Left forelimb (tissue), 1 donor: ENCODE data around the gene CDC42BPG.

Experiments
- DNase-seq: peaks from one replicate; pipeline ENCODE4 v3.0.0-alpha.2; 2018; ENCODE audit warnings: low spot score

The CDC42BPG gene

DNA sequence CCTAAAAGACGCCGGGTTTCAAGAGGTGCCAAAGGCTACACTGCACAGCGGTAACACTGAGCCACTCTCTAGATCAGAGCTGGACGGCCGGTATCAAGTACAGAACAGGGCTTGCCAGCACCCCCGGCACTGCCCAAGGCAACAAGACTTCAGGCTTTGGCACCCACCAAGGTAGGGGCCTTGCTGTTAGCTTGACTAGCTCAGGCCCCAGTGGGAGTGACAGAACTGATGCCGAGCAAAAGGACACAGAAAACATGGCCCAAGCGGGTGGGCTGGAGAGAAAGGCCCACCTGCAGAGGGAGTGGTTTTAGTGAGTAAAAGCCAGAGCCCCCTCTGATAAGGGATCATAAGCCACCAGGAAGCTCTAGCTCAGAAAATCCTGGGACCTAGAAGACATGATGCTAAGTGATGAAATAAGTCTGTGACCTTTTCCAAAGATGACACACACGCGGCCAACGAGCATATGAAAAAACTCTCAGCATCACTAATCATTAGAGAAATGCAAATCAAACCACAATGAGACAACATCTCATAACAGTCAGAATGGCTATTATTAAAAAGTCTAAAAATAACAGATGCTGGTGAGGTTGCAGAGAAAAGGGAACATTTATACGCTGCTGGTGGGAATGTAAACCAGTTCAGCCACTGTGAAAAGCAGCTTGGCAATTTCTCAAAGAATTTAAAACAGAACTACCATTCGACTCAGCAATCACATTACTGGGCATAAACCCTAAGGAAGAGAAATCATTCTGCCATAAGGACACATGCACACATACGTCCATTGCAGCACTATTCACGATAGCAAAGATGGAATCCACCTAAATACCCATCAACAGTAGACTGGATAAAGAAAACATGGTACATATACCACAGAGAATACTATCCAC lies 21.1 kb upstream of the CDC42BPG start:
- no peak for DNase-seq

DNA sequence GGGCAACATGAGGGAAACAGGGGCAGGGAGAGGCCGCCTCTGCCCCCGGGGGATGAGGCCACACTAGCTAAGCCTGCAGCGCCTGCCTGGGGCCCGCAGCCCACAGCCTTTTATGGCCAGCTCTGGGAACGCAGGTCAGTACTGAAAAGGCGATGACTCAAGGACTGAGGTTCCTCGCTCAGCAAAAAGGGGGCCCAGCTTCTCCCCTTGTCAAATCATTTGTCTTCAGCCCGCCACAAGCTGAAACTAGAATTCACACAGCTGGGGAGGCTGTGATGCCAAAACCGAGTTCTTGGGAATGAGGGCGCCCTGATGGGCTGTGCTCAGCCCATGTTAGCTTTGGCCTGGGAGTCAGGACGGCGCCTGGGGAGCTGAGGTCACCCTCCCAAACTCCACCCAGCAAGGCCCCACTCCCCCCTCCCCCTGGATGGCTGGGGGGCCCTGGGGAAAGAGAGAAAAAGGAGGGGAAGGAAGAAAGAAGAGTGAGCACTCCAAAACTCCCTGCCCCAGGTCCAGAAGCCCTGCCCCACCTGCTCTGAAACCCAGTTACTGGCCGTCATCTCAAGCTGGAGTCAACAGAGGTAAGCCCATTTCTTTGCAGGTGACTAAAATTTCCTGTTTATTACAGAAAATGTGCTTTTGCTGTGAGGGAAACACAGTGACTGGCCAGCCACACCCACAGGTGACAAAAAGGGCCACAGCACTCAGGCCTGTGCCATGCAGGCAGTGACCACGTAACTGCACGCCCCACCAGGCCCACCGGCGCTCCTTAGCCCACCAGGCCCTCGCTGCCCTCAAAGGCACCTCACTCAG lies 20.2 kb upstream of the CDC42BPG start:
- no peak for DNase-seq

DNA sequence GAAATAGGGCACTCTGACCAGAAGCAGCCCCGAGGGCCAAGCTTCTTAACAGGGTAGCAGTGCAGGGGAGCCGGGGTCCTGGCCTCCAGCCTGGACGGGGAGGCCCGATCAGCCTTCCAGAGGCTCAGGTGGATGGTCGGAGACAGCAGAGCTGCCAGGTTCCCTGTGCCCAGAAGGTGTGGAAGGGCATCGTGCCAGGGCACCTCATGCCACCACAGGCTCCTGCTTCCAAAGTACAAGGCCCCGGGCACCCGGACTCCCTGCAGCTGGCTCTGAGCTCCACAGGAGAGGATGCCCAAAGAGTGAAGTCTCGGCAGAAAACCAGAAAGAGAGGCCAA lies 19.7 kb upstream of the CDC42BPG start:
- DNase-seq, result no peak

DNA sequence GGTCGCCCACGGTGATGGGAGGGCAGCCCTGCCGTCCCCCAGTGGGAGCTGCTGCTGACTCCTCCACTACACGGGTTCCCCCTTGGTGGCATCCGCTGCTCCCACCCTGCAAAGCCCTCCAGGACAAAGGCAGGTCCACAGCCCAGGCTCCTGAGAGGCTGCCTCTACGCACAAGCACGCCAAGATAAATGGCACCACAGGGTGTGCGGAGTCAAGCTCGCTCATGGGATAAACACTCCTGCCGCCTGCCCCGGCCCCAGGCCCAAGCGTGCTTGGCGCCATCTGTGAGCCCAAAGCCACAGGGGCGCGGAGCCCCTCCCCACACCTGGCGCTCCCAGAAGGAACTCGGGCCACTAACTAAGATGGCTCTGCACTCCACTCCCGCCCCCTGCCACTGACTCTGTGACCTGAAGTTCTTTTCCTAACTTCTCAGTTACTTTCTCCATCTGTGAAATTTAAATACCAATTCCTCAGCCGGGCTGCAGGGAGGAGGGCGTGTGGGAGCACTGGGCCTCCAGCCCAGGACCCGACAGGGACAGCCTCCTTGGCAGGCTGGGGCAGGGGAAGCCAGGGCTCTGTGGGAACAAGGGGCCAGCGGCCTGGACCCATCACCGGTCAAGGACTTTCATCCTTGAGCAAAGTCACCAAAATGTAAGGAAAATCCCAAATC lies 19.1 kb upstream of the CDC42BPG start:
- no peak for DNase-seq

DNA sequence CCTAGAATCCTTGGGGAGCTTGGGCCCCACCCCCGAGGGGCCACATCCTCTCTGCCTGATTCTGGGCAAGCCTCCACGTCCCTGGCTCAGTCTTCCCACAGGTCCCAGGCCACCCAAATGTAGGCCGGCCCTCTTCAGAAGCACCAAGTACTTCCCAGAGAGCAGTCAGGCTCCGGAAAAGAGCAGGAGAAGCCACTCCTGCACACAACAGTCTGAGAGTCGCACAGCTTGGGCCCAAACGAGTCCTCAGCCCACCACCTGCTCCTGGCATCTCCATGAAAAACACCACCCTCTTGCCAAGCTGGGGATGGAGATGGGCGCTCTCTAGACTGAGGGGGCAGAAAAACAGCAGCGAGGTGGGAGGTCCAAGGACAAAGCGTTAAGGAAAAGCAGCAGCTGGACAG lies 18.5 kb upstream of the CDC42BPG start:
- no peak for DNase-seq

DNA sequence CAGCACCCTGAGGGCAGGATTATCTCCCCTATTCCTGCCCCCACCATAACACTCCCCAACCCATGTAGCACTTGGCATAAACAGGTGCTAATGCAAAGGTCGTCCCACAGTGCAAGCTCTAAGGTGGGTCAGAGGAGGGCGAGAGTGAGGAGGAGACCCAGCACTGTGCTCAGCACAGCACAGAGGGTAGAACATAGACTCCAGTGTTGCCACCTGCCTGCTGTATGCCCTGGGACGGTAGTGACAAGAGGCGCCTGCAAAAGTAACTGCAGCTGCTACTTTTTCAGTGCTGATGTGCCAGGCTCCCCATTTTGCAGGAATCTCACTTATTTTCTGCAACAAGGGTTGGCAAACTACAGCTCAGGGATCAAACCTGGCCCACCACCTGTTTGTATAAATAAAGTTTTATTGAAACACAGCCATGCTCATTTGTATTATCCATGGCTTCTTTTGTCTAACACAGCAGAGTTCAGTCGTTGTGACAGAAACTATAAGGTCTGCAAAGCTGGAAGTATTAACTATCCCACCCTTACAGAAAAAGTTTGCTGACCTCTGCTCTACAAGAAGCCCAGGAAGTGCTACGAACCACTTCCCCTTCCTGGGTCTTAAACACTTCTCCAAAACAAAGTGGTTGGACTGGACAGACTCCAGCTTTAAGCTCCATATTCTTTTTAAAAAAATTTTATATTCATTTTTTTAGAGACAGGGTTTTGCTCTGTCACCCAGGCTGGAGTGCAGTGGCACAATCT lies 16.9 kb upstream of the CDC42BPG start:
- DNase-seq, result no peak

DNA sequence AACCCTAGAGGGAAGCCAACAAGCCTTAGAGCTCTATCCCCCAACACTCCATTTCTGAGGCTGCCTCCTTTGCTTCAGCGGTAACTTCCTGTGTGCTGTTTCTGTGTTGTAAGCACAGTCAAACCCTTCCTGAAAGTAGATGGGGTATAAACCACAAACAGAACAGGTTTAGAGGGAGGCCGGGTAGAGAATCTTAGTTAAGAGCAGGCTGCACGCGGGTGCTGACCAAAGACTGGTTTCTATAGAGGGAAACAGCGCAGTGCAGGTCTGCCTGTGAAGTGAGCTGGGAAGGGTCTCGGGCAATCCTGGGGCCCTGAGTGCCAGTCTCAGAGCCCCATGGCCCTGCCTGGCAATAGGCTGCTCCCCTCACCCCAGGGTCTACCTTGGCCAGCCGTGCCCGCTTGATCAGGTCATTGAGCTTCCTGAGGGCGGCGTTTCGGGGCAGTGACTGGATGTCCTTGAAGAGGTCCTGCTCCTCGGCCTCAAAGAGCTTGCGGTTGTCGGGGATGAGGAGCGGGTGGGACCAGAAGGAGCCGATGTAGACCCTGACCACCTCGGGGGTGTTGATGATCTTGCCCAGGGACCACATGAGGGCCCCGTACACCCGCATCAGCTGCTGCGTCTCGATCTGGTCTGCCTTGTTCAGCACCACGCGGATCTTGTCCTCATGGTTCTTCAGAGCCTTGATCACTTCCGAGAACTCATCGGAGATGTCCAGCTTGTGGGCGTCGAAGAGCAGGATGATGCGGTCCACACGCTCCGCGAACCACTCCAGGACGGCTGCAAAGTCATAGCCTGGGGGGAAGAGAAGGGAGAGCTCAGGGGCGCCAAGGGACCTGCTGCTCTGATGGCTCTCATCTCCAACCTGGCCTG lies 15.3 kb upstream of the CDC42BPG start:
- DNase-seq, result no peak

DNA sequence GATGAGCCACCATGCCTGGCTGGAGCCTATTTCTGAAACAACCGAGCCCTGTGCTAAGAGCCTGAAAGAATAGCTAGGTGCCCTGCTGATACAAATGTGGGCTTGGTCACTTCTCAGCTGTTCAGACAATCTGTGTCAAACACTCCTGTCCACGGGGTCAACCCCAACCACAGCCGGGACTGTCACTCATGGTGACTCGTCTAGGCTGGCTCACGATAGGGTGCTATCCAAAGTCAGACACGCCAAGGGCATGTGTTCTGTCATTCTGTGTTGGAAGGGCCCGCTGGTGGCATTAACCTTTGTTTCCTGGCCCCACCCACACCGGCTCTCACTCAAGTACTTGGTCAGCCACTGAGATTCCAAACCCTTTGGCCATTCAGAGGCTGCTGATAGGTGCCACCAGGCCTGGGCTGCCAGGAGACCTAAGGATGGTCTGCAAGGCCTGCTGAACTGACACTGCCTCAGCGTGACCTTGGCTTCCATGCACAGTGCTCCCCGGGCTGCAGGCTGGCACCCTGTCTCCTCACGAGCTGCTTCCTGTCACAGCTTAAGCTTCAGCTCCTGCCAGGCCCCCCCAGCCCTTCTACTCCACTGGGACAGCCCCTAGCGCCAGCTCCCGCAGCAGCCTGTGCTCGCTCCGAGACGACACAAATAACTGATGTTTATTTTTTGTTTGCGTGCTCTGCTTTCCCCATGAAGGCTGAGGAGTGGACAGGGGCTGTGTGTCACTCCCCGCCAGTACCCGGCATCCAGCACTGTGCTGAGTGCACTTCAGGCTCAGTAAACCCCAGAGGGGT lies 14.2 kb upstream of the CDC42BPG start:
- DNase-seq, result no peak

DNA sequence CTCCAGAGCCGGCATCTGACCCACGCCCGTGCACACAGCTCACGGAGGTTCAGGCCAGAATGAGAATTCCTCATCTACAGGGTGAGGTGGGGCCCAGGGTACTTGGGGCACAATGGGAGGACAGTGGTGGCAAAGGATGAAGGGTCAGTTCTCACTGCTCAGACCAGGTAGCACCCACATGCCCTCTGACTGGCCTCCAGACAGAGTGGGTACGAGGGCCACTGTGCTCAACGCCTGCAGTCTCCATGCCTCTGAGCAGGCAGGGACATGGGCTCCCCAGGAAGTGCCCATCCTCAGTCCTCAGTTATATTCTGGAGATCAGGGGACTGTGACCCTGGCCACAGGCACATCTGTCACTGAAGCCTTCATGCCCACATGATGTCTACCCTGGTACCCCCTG lies 13.0 kb upstream of the CDC42BPG start:
- DNase-seq, result no peak

DNA sequence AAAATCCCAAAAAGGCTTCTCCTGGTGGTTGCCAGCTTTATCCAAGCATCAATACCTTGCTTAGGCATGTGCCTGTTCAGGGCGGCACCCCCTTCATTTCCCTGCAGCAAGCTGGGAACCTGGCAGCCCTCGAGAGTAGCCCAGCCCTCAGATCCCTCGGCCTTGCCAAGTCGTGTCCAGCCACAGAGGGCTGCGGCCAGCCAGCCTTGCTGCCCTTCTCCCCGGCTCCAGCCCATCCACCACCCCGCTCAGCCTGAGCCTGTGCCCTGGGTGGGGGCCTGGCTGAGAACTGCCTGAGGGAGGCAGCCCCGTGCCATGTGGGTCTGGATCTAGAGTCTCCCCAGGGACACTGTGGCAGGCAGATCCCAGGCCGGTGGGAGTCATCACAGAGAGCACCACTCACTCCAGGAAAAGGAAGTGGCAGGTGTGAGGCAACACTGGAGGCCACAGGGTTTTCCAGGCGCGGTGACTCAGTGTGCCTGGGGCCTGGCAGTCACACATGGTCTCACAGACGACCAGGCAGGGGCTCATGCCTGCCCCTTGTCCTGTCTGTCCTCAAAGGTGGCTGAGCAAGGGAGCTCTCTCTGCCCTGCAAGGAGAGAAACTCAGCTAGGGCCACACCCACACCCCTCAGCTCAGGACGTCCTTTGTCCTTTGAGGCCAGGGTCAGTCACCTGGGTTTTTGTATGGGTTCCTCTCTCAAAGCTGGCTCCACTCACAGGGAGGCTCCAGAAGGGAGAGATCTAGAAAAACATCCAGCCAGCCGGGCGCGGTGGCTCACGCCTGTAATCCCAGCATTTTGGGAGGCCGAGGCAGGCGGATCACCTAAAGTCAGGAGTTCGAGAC lies 12.2 kb upstream of the CDC42BPG start:
- DNase-seq, result no peak

DNA sequence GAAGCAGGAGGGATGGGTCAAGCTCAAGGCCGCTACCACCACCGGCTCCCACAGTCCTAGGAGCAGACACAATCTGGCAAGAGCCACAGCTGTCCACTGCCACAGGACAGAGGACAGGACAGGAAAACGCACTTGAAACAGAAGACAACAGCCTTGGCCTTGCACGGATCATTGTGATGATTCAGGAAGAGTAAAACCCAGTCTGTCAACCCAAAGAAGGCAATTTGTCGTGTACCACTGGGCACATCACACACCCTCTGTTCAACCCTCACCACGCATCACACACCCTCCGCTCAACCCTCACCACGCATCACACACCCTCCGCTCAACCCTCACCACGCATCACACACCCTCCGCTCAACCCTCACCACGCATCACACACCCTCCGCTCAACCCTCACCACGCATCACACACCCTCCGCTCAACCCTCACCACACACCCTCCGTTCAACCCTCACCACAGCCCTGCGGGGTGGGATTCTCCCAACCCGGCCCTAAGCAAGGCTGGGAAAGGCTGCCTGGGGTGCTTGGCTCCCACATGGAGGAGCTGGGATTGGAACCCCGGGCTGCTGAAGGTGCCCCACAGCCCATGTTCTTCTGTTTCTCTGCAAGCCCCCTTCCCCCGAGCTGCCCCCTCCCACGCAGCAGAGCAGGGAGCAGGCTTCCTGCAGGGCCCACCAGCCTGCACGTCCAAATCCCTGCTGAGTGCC lies 11.3 kb upstream of the CDC42BPG start:
- no peak for DNase-seq

DNA sequence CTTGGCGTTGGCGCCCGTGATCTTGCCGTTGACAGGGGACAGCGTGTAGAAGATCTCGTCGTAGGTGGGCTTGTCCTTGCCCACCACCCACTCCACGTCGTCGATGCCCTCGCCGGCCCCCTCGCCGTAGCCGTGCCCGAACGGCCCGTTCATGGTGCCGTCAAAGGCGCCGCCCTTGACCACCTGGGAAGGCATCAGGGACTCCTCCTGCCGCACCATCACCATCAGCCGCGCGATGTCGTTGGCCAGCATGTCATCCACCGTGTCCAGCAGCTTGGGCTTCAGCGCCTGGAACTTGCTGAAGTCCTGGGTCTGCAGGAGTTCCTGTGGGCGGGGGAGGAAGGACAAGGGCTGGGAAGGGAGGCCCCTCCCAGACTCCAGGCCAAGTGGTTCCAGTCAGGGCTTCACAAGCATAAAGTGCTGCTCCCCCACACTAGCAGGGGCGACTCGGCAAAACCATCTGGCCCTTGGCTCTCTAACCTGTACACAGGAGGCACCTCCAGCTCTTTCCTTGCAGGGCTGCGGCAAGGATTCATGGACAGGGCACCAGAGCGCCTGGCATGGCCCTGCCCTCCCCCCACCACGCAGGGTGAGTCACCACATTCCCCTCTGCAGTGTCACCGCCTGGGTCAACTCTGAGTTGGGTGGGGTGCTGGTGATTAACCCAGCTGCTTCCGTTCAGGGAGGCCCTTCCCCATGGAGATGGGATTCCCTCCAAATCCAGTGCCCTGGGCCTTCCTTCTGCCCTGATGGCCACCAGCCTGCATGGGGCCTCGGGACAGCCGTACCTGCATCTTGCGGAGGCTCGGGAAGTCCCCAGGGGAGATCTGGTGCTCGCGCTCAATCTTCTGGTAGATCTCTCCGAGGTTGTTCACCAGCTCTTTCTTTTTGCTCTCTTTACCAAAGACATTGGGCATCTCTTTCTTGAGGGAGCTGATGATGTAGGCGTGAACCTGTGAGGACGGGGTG lies 10.4 kb upstream of the CDC42BPG start:
- DNase-seq, result no peak

DNA sequence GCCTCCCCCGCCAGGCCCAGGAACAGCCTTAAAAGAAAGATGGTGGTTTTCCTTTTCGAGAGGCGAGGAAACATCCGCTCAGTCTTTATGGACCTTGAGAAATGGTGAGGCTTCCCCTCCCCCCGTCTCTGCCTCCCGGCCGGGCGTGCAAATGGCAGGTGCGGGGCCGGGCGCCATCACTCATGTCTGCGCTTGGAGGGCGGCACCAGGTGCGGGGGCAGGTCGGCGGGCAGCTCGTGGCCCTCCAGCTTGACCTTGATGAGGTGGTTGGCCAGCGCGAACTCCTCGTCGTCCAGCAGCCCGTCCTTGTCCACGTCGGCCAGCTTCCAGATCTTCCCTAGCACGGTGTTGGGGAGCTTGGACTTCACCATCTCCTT lies 9.7 kb upstream of the CDC42BPG start:
- DNase-seq, result no peak

DNA sequence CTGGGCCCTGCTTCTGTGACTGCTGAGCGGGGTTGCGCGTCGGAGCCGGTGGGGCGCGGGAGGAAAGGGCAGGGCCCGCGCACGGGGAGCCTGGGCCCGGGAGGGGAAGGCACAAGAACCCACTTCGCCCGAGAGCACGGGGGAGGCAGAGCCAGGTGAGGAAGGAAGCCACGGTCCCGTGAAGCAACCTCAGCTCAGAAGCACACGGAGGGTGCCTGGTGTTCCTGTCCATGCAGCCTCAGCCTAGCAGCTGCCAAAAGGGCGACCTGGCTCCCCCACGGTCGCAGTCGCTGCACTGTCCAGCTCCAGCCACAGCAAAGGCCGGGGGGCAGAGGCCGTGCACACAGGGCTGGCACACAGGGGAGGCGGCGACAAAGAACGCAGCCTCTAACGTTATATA lies 9.3 kb upstream of the CDC42BPG start:
- DNase-seq, result no peak

DNA sequence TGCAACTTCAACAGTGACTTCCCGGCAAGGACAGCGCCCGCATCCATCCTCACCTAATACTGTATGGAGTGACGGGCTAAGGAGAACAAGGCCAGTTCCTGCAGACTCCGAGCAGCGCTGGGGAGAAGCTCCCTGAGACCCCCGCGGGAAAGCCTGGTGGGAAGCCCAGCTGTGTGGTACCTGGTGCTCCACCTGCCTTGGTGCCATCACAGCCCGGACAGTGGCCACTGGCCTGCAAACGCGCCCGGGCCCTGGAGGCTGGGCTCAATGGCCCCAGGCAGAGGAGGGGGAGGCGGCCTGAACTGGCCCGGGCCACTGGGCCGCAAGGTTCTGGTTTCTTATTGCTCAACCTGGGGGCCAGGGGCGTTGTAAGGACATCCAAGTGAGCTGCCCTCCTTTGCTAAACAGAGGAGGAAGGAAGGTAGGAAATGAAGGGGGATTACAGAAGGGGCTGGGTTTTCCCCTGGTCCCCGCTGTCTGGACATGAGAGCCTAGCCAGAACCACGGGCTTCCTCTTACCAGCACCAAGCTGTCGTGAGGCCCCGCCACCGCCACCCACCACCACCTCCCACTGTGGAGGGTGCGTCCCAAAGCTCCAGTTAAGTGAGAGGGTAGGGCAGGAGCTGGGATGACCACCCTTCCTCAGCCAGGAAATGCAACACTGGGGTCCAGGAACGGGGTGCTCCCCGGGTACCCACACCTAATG lies 8.5 kb upstream of the CDC42BPG start:
- no peak for DNase-seq

DNA sequence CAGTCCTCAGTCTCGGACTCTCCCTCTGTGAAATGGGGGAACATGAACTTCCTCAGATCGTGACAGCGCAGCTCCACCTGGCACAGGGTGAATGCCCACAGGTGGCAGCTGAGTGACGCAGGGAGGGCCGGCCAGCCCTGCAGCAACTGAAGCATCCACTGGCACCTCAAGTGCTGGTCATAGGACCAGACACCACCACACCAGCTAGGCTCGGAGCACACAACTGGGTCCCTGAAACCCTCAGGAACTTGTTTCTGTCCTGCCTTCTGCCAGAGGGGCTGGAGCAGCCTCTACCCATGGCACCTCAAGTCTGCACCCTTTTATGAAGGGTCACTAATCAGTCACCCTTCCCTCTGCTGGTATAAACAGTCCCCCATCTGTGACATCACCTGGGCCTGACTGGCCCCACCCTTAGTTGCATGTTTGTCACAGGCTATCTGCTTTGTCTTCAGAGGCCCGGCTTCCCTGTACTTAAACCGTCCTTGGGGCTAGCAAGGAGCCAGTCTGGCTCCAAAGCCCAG lies 7.4 kb upstream of the CDC42BPG start:
- no peak for DNase-seq
